Left ventricle myocardium inferior (tissue), 1 donor: ENCODE data around the gene KLRK1. TPM values are rescaled to one million over a fixed set of nuclear protein-coding genes. Genes with fewer than 3 reads are reported as not detected.
"Not testable (repeated sequence)": the region's sequence is repeated elsewhere in the genome, so short reads cannot be mapped to it uniquely, and the experiment has no call there.

Experiments
- DNase-seq: peaks from one replicate; pipeline ENCODE4 v3.0.0-alpha.2; 2020
- H3K27ac ChIP-seq: fragments of 200-600 bp; replicated peaks from 2 replicates; pipeline ENCODE4 v1.8.0; 2021
- H3K27me3 ChIP-seq: fragments of 200-600 bp; 2 replicates; pipeline ENCODE4 v1.8.0; 2021; ENCODE audit warnings: low read depth
- H3K36me3 ChIP-seq: fragments of 200-600 bp; 2 replicates; pipeline ENCODE4 v1.8.0; 2021
- H3K4me1 ChIP-seq: fragments of 200-600 bp; 2 replicates; pipeline ENCODE4 v1.8.0; 2021
- H3K4me3 ChIP-seq: fragments of 200-600 bp; 2 replicates; pipeline ENCODE4 v1.8.0; 2021; ENCODE audit warnings: mild to moderate bottlenecking, moderate library complexity
- H3K9me3 ChIP-seq: fragments of 200-600 bp; replicated peaks from 2 replicates; pipeline ENCODE4 v1.8.0; 2021
- CTCF ChIP-seq: fragments of 200-600 bp; IDR thresholded peaks from 2 replicates; pipeline ENCODE4 v1.8.0; 2021; ENCODE audit warnings: antibody characterized with exemption, mild to moderate bottlenecking, borderline replicate concordance
- intact Hi-C: fragments of 100-400 bp; cut with micrococcal nuclease; formaldehyde crosslinking; loops from one replicate; pipeline ENCODE4 v1.11.0; 2022
- total RNA-seq: library from RNA; stranded (reverse); fragmentation: NEBNext Ultra II Directional; extraction: Animal tissue kit (Norgen Biotek cat#: 25700); gene quantifications from one replicate; pipeline ENCODE4 v1.2.1, GENCODE V29; 2021
- donor health status: DM: no; HTN: yes; CAD: no; lungs with severe emphysema.

Gene KLRK1
- total RNA-seq, 1 donor from 2014 or later: 0.36 TPM

- peaks cover 11% of the 10 kb centered on the region for H3K9me3 ChIP-seq
- no peaks in the 10 kb centered on the region for H3K36me3 ChIP-seq
- no peak overlapping the region for H3K27ac ChIP-seq
- H3K27me3 ChIP-seq: no peaks in the 10 kb centered on the region
- H3K4me3 ChIP-seq: no peak overlapping the region
- no peak for DNase-seq
- TF ChIP-seq CTCF: no peak
- H3K4me1 ChIP-seq: peaks cover 10% of the 10 kb centered on the region
- intact Hi-C loops: no loop called here
Measured at GRCh38 chr12:10388624-10389413, 1.0 kb downstream of the KLRK1 start.

- H3K27me3 ChIP-seq, H3K27ac ChIP-seq, intact Hi-C loops, DNase-seq, H3K4me3 ChIP-seq, H3K36me3 ChIP-seq, H3K4me1 ChIP-seq: not testable (repeated sequence)
- H3K9me3 ChIP-seq: peaks cover 12% of the 10 kb centered on the region
Measured at GRCh38 chr12:10387498-10387897, 2.3 kb downstream of the KLRK1 start.

GRCh38 chr12:10386857-10387256, 3.0 kb downstream of the KLRK1 start:
- DNase-seq: no peak
- H3K9me3 ChIP-seq: peaks cover 12% of the 10 kb centered on the region
- H3K27ac ChIP-seq: no peak overlapping the region
- no peak overlapping the region for H3K4me3 ChIP-seq
- H3K36me3 ChIP-seq: no peaks in the 10 kb centered on the region
- intact Hi-C loops: no loop called here
- no peak for TF ChIP-seq CTCF
- no peaks in the 10 kb centered on the region for H3K4me1 ChIP-seq
- no peaks in the 10 kb centered on the region for H3K27me3 ChIP-seq

GRCh38 chr12:10385166-10385613, 4.7 kb downstream of the KLRK1 start:
- no peak for TF ChIP-seq CTCF
- intact Hi-C loops: no loop called here
- Histone ChIP-seq H3K27me3 (no peaks in the 10 kb centered on the region), H3K36me3 (no peaks in the 10 kb centered on the region), H3K4me3 (no peak overlapping the region), H3K4me1 (no peaks in the 10 kb centered on the region), H3K9me3 (peaks cover 12% of the 10 kb centered on the region), H3K27ac (no peak overlapping the region)
- DNase-seq: no peak

GRCh38 chr12:10384191-10384590, 5.7 kb downstream of the KLRK1 start:
- peaks cover 12% of the 10 kb centered on the region for H3K9me3 ChIP-seq
- H3K36me3 ChIP-seq: no peaks in the 10 kb centered on the region
- H3K27me3 ChIP-seq: no peaks in the 10 kb centered on the region
- H3K27ac ChIP-seq: no peak overlapping the region
- intact Hi-C loops: no loop called here
- TF ChIP-seq CTCF: no peak
- no peaks in the 10 kb centered on the region for H3K4me1 ChIP-seq
- H3K4me3 ChIP-seq: no peak overlapping the region
- DNase-seq: no peak

GRCh38 chr12:10381928-10382628, 7.8 kb downstream of the KLRK1 start:
- Histone ChIP-seq H3K27me3 (no peaks in the 10 kb centered on the region), H3K9me3 (peaks cover 12% of the 10 kb centered on the region), H3K4me1 (no peaks in the 10 kb centered on the region), H3K27ac (no peak overlapping the region), H3K36me3 (no peaks in the 10 kb centered on the region), H3K4me3 (no peak overlapping the region)
- intact Hi-C loops: no loop called here
- no peak for DNase-seq
- TF ChIP-seq CTCF: no peak

GRCh38 chr12:10378737-10379136, 11.1 kb downstream of the KLRK1 start:
- H3K36me3 ChIP-seq, H3K4me1 ChIP-seq, H3K27me3 ChIP-seq, H3K9me3 ChIP-seq, DNase-seq, H3K4me3 ChIP-seq, H3K27ac ChIP-seq, intact Hi-C loops: not testable (repeated sequence)
